ENCODE results near the gene B3GNT3.
"Not testable (repeated sequence)": the region's sequence is repeated elsewhere in the genome, so short reads cannot be mapped to it uniquely, and the experiment has no call there.

The B3GNT3 gene

GRCh38 chr19:17796013-17796837 is 1.3 kb downstream of the B3GNT3 start:
- in situ Hi-C loops (cut with HindIII; ENCODE audit: low sequenced_read_pairs), result no loop called here

- in situ Hi-C loops (cut with HindIII; ENCODE audit: low sequenced_read_pairs), result no loop called here
Measured at GRCh38 chr19:17796838-17797423, 2.0 kb downstream of the B3GNT3 start.

- in situ Hi-C loops (cut with HindIII; ENCODE audit: low sequenced_read_pairs), result no loop called here
Measured at GRCh38 chr19:17797424-17798201, 2.7 kb downstream of the B3GNT3 start.

GRCh38 chr19:17798599-17798998 is 3.7 kb downstream of the B3GNT3 start:
- in situ Hi-C loops (cut with HindIII; ENCODE audit: low sequenced_read_pairs), result not testable (repeated sequence)

- in situ Hi-C loops (cut with HindIII; ENCODE audit: low sequenced_read_pairs), result no loop called here
Measured at GRCh38 chr19:17802137-17802858, 7.4 kb downstream of the B3GNT3 start.

- in situ Hi-C loops (cut with HindIII; ENCODE audit: low sequenced_read_pairs), result no loop called here
Measured at GRCh38 chr19:17803264-17803896, 8.4 kb downstream of the B3GNT3 start.

GRCh38 chr19:17805427-17805826 is 10.5 kb downstream of the B3GNT3 start:
- in situ Hi-C loops (cut with HindIII; ENCODE audit: low sequenced_read_pairs), result no loop called here

GRCh38 chr19:17806945-17807344 is 12.0 kb downstream of the B3GNT3 start:
- in situ Hi-C loops (cut with HindIII; ENCODE audit: low sequenced_read_pairs), result no loop called here

GRCh38 chr19:17807731-17808316 is 12.9 kb downstream of the B3GNT3 start:
- in situ Hi-C loops (cut with HindIII; ENCODE audit: low sequenced_read_pairs), result no loop called here

GRCh38 chr19:17811103-17811502 is 16.2 kb downstream of the B3GNT3 start:
- in situ Hi-C loops (cut with HindIII; ENCODE audit: low sequenced_read_pairs), result no loop called here

- in situ Hi-C loops (cut with HindIII; ENCODE audit: low sequenced_read_pairs), result no loop called here
Measured at GRCh38 chr19:17811681-17812080, 16.7 kb downstream of the B3GNT3 start.

- in situ Hi-C loops (cut with HindIII; ENCODE audit: low sequenced_read_pairs), result no loop called here
Measured at GRCh38 chr19:17812099-17812498, 17.2 kb downstream of the B3GNT3 start.

GRCh38 chr19:17817668-17818363 is 22.9 kb downstream of the B3GNT3 start:
- in situ Hi-C loops (cut with HindIII; ENCODE audit: low sequenced_read_pairs), result no loop called here

GRCh38 chr19:17821190-17821589 is 26.3 kb downstream of the B3GNT3 start, which contains the start of gene INSL3:
TSS of gene INSL3 (minus strand) at chr19:17821519. CDS start at chr19:17821506, 13 bp downstream.
- in situ Hi-C loops (cut with HindIII; ENCODE audit: low sequenced_read_pairs), result no loop called here

- in situ Hi-C loops (cut with HindIII; ENCODE audit: low sequenced_read_pairs), result no loop called here
Measured at GRCh38 chr19:17824339-17824738, 29.4 kb downstream of the B3GNT3 start.

GRCh38 chr19:17826508-17827056 is 31.6 kb downstream of the B3GNT3 start:
- in situ Hi-C loops (cut with HindIII; ENCODE audit: low sequenced_read_pairs), result no loop called here

GRCh38 chr19:17829855-17830566 is 35.1 kb downstream of the B3GNT3 start:
- in situ Hi-C loops (cut with HindIII; ENCODE audit: low sequenced_read_pairs), result loop anchor here (10.0 kb wide), 1 partner anchor 305 kb away; a partner anchor contains a TSS

Measured in endothelial cell of hepatic sinusoid (primary cell).